Measurements from ENCODE around the gene PIK3R2.
A peak's percentile ranks its signal among the peaks of the same experiment; 100 is the strongest.
"Not testable (repeated sequence)": the region's sequence is repeated elsewhere in the genome, so short reads cannot be mapped to it uniquely, and the experiment has no call there.

The PIK3R2 gene

DNA sequence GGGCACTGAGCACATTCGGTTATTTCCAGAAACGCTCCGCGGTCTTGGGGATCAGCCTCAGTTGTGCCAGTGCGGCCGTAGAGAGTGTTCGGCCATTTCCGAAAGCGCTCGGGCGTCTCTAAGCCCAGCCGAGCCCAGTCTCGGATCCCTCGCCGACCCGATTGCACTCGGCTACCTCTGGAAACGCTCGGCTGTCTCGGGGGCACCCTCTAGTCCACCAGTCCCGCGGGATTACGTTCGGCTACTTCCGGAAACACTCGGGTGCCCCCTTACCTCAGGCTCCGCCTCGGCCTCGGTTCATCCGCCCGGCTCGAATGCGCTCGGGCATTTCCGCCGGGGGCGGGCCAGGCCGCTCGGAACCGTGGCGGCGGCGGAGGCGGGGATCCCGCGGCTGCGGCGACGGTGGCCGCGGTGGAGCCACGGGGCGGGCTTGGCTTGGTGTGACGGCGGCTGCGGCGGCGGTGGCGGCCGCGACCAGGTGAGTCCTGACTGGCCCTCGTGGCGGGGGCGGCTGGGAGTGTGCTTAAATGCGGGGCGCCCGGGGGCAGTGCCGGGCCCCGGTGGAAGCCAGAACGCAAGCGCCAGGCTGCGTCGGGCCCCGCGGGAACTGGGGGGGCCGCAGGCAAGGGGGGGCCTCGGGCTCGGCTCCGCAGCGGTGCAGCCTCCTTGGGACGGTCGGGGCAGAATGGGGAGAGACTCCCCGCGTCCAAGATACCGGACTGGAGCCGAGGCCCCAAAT, at the start of gene PIK3R2:
Gene PIK3R2, plus strand, starts transcription at position 347 of the 739 bp plus-strand sequence. CDS start 2,717 bp downstream, outside the sequence.
- Histone ChIP-seq H3K4me3 (ENCODE audit: low read depth, low read length) (peak within 1 kb of the TSS; percentile 90), H3K4me1 (peaks cover 28% of the 10 kb centered on the region), H2AFZ (peak within 1 kb of the TSS; percentile 96), H3K4me2 (ENCODE audit: low read length) (peak within 1 kb of the TSS; percentile 100), H3K79me2 (peaks cover 3% of the 10 kb centered on the region), H3K9ac (peak within 1 kb of the TSS; percentile 85), H3K36me3 (ENCODE audit: control insufficient read depth, insufficient read depth, low read length) (no peaks in the 10 kb centered on the region), H3K27ac (peak within 1 kb of the TSS; percentile 98), H3K9me3 (ENCODE audit: control insufficient read depth, low read length) (no peaks in the 10 kb centered on the region), H3K27me3 (ENCODE audit: control insufficient read depth, insufficient read depth, low read length) (no peaks in the 10 kb centered on the region)
- TF ChIP-seq, protein P1, sequence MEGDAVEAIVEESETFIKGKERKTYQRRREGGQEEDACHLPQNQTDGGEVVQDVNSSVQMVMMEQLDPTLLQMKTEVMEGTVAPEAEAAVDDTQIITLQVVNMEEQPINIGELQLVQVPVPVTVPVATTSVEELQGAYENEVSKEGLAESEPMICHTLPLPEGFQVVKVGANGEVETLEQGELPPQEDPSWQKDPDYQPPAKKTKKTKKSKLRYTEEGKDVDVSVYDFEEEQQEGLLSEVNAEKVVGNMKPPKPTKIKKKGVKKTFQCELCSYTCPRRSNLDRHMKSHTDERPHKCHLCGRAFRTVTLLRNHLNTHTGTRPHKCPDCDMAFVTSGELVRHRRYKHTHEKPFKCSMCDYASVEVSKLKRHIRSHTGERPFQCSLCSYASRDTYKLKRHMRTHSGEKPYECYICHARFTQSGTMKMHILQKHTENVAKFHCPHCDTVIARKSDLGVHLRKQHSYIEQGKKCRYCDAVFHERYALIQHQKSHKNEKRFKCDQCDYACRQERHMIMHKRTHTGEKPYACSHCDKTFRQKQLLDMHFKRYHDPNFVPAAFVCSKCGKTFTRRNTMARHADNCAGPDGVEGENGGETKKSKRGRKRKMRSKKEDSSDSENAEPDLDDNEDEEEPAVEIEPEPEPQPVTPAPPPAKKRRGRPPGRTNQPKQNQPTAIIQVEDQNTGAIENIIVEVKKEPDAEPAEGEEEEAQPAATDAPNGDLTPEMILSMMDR (IDR thresholded peaks at IDR 0.05), result no peak

GRCh38 chr19:18104793-18105131, 48.2 kb upstream of the PIK3R2 start:
- peak overlapping the region; percentile 92 for H2AFZ ChIP-seq
- no peaks in the 10 kb centered on the region for H3K27me3 ChIP-seq (ENCODE audit: control insufficient read depth, insufficient read depth, low read length)
- peak overlapping the region; percentile 36 for H3K27ac ChIP-seq
- no peaks in the 10 kb centered on the region for H3K36me3 ChIP-seq (ENCODE audit: control insufficient read depth, insufficient read depth, low read length)
- H3K4me3 ChIP-seq (ENCODE audit: low read depth, low read length), result peak overlapping the region; percentile 37
- H3K79me2 ChIP-seq, result no peaks in the 10 kb centered on the region
- H3K4me1 ChIP-seq, result peaks cover 6% of the 10 kb centered on the region
- no peaks in the 10 kb centered on the region for H3K9me3 ChIP-seq (ENCODE audit: control insufficient read depth, low read length)
- H3K9ac ChIP-seq, result no peak overlapping the region
- TF ChIP-seq, protein P1 (IDR thresholded peaks at IDR 0.05), result no peak
- peak overlapping the region; percentile 64 for H3K4me2 ChIP-seq (ENCODE audit: low read length)

- H3K27me3 ChIP-seq (ENCODE audit: control insufficient read depth, insufficient read depth, low read length), result not testable (repeated sequence)
Observed at GRCh38 chr19:18105259-18105658, 47.7 kb upstream of the PIK3R2 start.

DNA sequence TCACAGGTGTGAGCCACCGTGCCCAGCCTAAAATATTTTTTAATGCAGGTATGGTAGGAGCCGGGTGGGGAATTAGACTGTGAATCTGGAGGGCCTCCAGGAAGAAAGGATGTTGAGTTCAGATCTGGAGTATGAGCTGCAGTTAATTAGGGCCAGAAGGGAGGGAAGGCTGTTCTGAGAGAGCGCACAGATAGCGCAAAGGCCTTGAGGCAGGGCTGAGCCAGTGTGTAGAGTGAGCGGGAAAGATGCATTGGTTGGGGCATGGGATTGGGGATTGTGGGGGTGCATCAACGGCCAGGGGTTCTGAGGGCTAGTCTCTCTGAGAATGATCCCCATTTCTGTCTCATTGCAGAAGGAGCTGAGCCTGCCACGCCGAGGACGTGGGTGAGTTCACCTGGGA, 45.7 kb upstream of the PIK3R2 start:
- no peak overlapping the region for H2AFZ ChIP-seq
- no peaks in the 10 kb centered on the region for H3K27me3 ChIP-seq (ENCODE audit: control insufficient read depth, insufficient read depth, low read length)
- no peak overlapping the region for H3K27ac ChIP-seq
- no peaks in the 10 kb centered on the region for H3K79me2 ChIP-seq
- H3K4me2 ChIP-seq (ENCODE audit: low read length), result no peak overlapping the region
- TF ChIP-seq, protein P1 (IDR thresholded peaks at IDR 0.05), result no peak
- H3K4me3 ChIP-seq (ENCODE audit: low read depth, low read length), result no peak overlapping the region
- H3K4me1 ChIP-seq, result peaks cover 15% of the 10 kb centered on the region
- H3K9me3 ChIP-seq (ENCODE audit: control insufficient read depth, low read length), result no peaks in the 10 kb centered on the region
- no peaks in the 10 kb centered on the region for H3K36me3 ChIP-seq (ENCODE audit: control insufficient read depth, insufficient read depth, low read length)
- no peak overlapping the region for H3K9ac ChIP-seq

More at GRCh38 chr19:18105259-18105658, 47.7 kb upstream of the PIK3R2 start:
- not testable (repeated sequence) for H3K4me1 ChIP-seq; H3K9me3 ChIP-seq (ENCODE audit: control insufficient read depth, low read length); H3K79me2 ChIP-seq; H3K4me3 ChIP-seq (ENCODE audit: low read depth, low read length); H3K4me2 ChIP-seq (ENCODE audit: low read length); H2AFZ ChIP-seq; H3K36me3 ChIP-seq (ENCODE audit: control insufficient read depth, insufficient read depth, low read length); H3K9ac ChIP-seq; H3K27ac ChIP-seq

DNA sequence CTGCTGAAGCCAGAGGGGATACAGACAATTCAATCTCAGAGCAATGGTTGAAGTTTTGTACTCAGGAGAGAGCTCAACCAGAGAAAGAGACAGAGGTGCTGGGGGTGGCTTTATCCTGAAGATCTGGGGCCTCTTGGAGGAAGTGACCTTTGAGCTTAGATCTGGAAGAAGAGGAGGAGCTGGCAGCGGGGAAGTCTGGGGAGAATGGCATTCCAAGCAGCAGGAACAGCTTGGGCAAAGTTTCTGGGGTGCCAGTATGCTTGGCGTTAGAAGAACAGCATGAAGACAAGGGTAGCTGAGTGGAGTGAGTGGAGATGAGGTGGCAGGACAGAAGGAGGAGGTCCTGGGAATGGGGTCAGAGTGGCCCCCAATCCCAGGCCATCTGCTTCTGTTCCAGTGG, 44.1 kb upstream of the PIK3R2 start:
- Histone ChIP-seq H3K9me3 (ENCODE audit: control insufficient read depth, low read length) (no peaks in the 10 kb centered on the region), H3K36me3 (ENCODE audit: control insufficient read depth, insufficient read depth, low read length) (no peaks in the 10 kb centered on the region), H2AFZ (peak overlapping the region; percentile 89), H3K9ac (no peak overlapping the region), H3K27ac (peak overlapping the region; percentile 29), H3K4me3 (ENCODE audit: low read depth, low read length) (no peak overlapping the region), H3K27me3 (ENCODE audit: control insufficient read depth, insufficient read depth, low read length) (no peaks in the 10 kb centered on the region), H3K79me2 (no peaks in the 10 kb centered on the region), H3K4me2 (ENCODE audit: low read length) (no peak overlapping the region), H3K4me1 (peaks cover 15% of the 10 kb centered on the region)
- TF ChIP-seq, protein P1 (IDR thresholded peaks at IDR 0.05), result no peak

Measured in parathyroid adenoma (tissue), 2 donors.